ENCODE measurements around the gene RIN1. TPM values are rescaled to one million over a fixed set of nuclear protein-coding genes. Genes with fewer than 3 reads are reported as not detected.

The RIN1 gene
- total and polyA plus RNA-seq, 2 of the 13 experiments (the other 11 are each of a cell fraction or from before 2014, with no cell fraction given), result 2.4 to 4.1 TPM

- Histone ChIP-seq H3K4me3 (replicated peaks in 1 of 3; ENCODE audit: insufficient read depth in 1 of 3, low read depth in 2 of 3, low read length in 3 of 3) (peak overlapping the region; percentile 64 to 79 (median 70)), H3K9me3 (ENCODE audit: low read length) (no peaks in the 10 kb centered on the region), H3K36me3 (replicated peaks in 1 of 2; ENCODE audit: control insufficient read depth in 1 of 2, insufficient read depth in 2 of 2, low read length in 2 of 2) (peaks cover 5 to 15% of the 10 kb centered on the region in 2 experiments; a peak in 3 of 5 replicates), H3K4me2 (ENCODE audit: low read depth, low read length) (peak overlapping the region; percentile 87), H3K4me1 (ENCODE audit: insufficient read depth, low read length) (peaks cover 19% of the 10 kb centered on the region), H3K27ac (ENCODE audit: extremely low read length, insufficient read depth, low read length) (peak overlapping the region; percentile 63), H3K27me3 (ENCODE audit: control insufficient read depth in 1 of 2, insufficient read depth in 2 of 2, low read length in 2 of 2) (no peaks in the 10 kb centered on the region), H2AFZ (ENCODE audit: low read length) (no peak overlapping the region), H4K20me1 (ENCODE audit: insufficient read depth, low read length) (no peaks in the 10 kb centered on the region), H3K9ac (ENCODE audit: insufficient read depth, low read depth, low read length) (peak overlapping the region; percentile 67), H3K79me2 (ENCODE audit: insufficient read depth, low read length) (no peaks in the 10 kb centered on the region)
- WGBS (ENCODE audit: low lambda C conversion rate), result 28% methylated on average over 5 of the region's 35 CpGs
- intact Hi-C loops (cut with micrococcal nuclease; ENCODE audit: unreplicated experiment) (loop anchor here (1.0 kb wide), 1 partner anchor 23 kb away; no protein-coding TSS in a partner anchor), in situ Hi-C loops (cut with HindIII; ENCODE audit: extremely low pct_ligation_motif_present, low pct_unique_long_range_greater_than_20kb) (no loop called here)
- BruUV-seq (replicated peaks), result no TSS peak
- peak; percentile 55 for ATAC-seq
- no peak for FAIRE-seq
- no peak for DNase-seq (ENCODE audit: low spot score)
- POLR2A ChIA-PET, result interaction anchor here (0.7 to 3.6 kb wide), 14 partner anchors 9 to 103 kb away, joined by 3 to 59 read pairs (median 4); partner anchors contain the start of genes B4GAT1, BRMS1, CD248 and SLC29A2
- CTCF ChIA-PET (ENCODE audit: low intra/inter-chr PET ratio, low total read pairs), result interaction anchor here (1.2 to 2.1 kb wide), 3 partner anchors 14 to 113 kb away, joined by 4 to 32 read pairs (median 5); no protein-coding TSS in a partner anchor
- no peak; the same call in 1 of the 2 replicates for TF ChIP-seq ZNF619 (CRISPR knock-in tag; IDR thresholded peaks at IDR 0.05)
- no peak for TF ChIP-seq JUN (CRISPR knock-in tag; IDR thresholded peaks at IDR 0.05)
- no peak for TF ChIP-seq TRAFD1 (CRISPR knock-in tag; IDR thresholded peaks at IDR 0.05; ENCODE audit: borderline replicate concordance)
- no peak for TF ChIP-seq ZNF143 (CRISPR knock-in tag; IDR thresholded peaks at IDR 0.05)
- TF ChIP-seq ZFYVE20 (CRISPR knock-in tag; IDR thresholded peaks at IDR 0.05; ENCODE audit: borderline replicate concordance, low read depth), result peak; percentile 60; the same call in 1 of the 2 replicates
- no peak for TF ChIP-seq MLLT10 (CRISPR knock-in tag; IDR thresholded peaks at IDR 0.05)
- TF ChIP-seq LRRFIP1 (CRISPR knock-in tag; conservative IDR thresholded peaks at IDR 0.05), result no peak
- TF ChIP-seq ARNTL (CRISPR knock-in tag; IDR thresholded peaks at IDR 0.05), result no peak
- TF ChIP-seq ZFP1 (CRISPR knock-in tag; IDR thresholded peaks at IDR 0.05), result no peak
- TF ChIP-seq PAXIP1 (CRISPR knock-in tag; conservative IDR thresholded peaks at IDR 0.05), result no peak
- TF ChIP-seq MTF2 (CRISPR knock-in tag; IDR thresholded peaks at IDR 0.05; ENCODE audit: borderline replicate concordance), result no peak
- TF ChIP-seq ATF5 (CRISPR knock-in tag; IDR thresholded peaks at IDR 0.05; ENCODE audit: low read depth), result 0 out of 2 replicates have a peak, but pooled peaks have one; percentile 17
- no peak for TF ChIP-seq ZNF773 (CRISPR knock-in tag; IDR thresholded peaks at IDR 0.05; ENCODE audit: borderline replicate concordance)
Observed at GRCh38 chr11:66335531-66336233, 552 bp downstream of the RIN1 start.

All from HepG2 (cell line).